ENCODE data around the gene ZNF438. TPM values are rescaled to one million over a fixed set of nuclear protein-coding genes. Genes with fewer than 3 reads are reported as not detected.

Gene ZNF438
- total RNA-seq, 1 experiment from 2014 or later = 2.2 TPM

GRCh38 chr10:30828680-30829079 is 203.0 kb downstream of the ZNF438 start:
- DNase-seq = no peak
- H3K27me3 ChIP-seq = no peaks in the 10 kb centered on the region
- H3K36me3 ChIP-seq = no peaks in the 10 kb centered on the region
- H3K4me3 ChIP-seq = no peak overlapping the region
- H3K4me1 ChIP-seq = peaks cover 44% of the 10 kb centered on the region
- H3K27ac ChIP-seq = no peak overlapping the region
- peaks cover 8% of the 10 kb centered on the region; the same call in 1 of the 2 replicates for H3K9me3 ChIP-seq (replicated peaks)

GRCh38 chr10:30828164-30828563 is 203.5 kb downstream of the ZNF438 start:
- Histone ChIP-seq H3K27me3 (no peaks in the 10 kb centered on the region), H3K4me1 (peaks cover 39% of the 10 kb centered on the region), H3K9me3 (replicated peaks) (peaks cover 8% of the 10 kb centered on the region; the same call in 1 of the 2 replicates), H3K27ac (no peak overlapping the region), H3K36me3 (no peaks in the 10 kb centered on the region), H3K4me3 (no peak overlapping the region)
- DNase-seq = no peak

- Histone ChIP-seq H3K27ac (no peak overlapping the region), H3K4me3 (no peak overlapping the region), H3K36me3 (no peaks in the 10 kb centered on the region), H3K4me1 (peaks cover 33% of the 10 kb centered on the region), H3K9me3 (replicated peaks) (peaks cover 8% of the 10 kb centered on the region; the same call in 1 of the 2 replicates), H3K27me3 (no peaks in the 10 kb centered on the region)
- DNase-seq = peak in 1 of 2 experiments; percentile 48
Measured at GRCh38 chr10:30827531-30828120, 204.0 kb downstream of the ZNF438 start.

- Histone ChIP-seq H3K9me3 (replicated peaks) (0 out of 2 replicates have a peak, but pooled peaks cover under 1% of the 10 kb centered on the region), H3K27me3 (no peaks in the 10 kb centered on the region), H3K4me1 (peaks cover 30% of the 10 kb centered on the region), H3K36me3 (no peaks in the 10 kb centered on the region), H3K4me3 (no peak overlapping the region), H3K27ac (no peak overlapping the region)
- peak in 1 of 2 experiments; percentile 31 for DNase-seq
Measured at GRCh38 chr10:30826679-30827078, 205.0 kb downstream of the ZNF438 start.

GRCh38 chr10:30825495-30825894 is 206.2 kb downstream of the ZNF438 start:
- no peak for DNase-seq

GRCh38 chr10:30825022-30825421 is 206.6 kb downstream of the ZNF438 start:
- Histone ChIP-seq H3K27ac (no peak overlapping the region), H3K4me1 (peaks cover 45% of the 10 kb centered on the region), H3K27me3 (no peaks in the 10 kb centered on the region), H3K36me3 (no peaks in the 10 kb centered on the region), H3K4me3 (no peak overlapping the region), H3K9me3 (replicated peaks) (no peaks in the 10 kb centered on the region)
- no peak for DNase-seq

More at GRCh38 chr10:30825495-30825894, 206.2 kb downstream of the ZNF438 start:
- H3K9me3 ChIP-seq (replicated peaks) = no peaks in the 10 kb centered on the region
- H3K4me1 ChIP-seq = peaks cover 42% of the 10 kb centered on the region
- no peaks in the 10 kb centered on the region for H3K36me3 ChIP-seq
- no peak overlapping the region for H3K4me3 ChIP-seq
- no peak overlapping the region for H3K27ac ChIP-seq
- no peaks in the 10 kb centered on the region for H3K27me3 ChIP-seq

- H3K4me1 ChIP-seq = peaks cover 53% of the 10 kb centered on the region
- H3K36me3 ChIP-seq = no peaks in the 10 kb centered on the region
- no peak overlapping the region for H3K4me3 ChIP-seq
- H3K27me3 ChIP-seq = no peaks in the 10 kb centered on the region
- H3K9me3 ChIP-seq (replicated peaks) = no peaks in the 10 kb centered on the region
- no peak overlapping the region for H3K27ac ChIP-seq
- DNase-seq = no peak
Measured at GRCh38 chr10:30823651-30824050, 208.0 kb downstream of the ZNF438 start.

- no peak for DNase-seq
- peaks cover 56% of the 10 kb centered on the region for H3K4me1 ChIP-seq
- no peaks in the 10 kb centered on the region for H3K36me3 ChIP-seq
- H3K27ac ChIP-seq = no peak overlapping the region
- H3K4me3 ChIP-seq = no peak overlapping the region
- H3K9me3 ChIP-seq (replicated peaks) = no peaks in the 10 kb centered on the region
- H3K27me3 ChIP-seq = no peaks in the 10 kb centered on the region
Measured at GRCh38 chr10:30822693-30823465, 208.8 kb downstream of the ZNF438 start.

- no peak overlapping the region for H3K4me3 ChIP-seq
- H3K9me3 ChIP-seq (replicated peaks) = no peaks in the 10 kb centered on the region
- no peaks in the 10 kb centered on the region for H3K27me3 ChIP-seq
- H3K36me3 ChIP-seq = no peaks in the 10 kb centered on the region
- H3K27ac ChIP-seq = peak overlapping the region; percentile 97
- DNase-seq = no peak
- peaks cover 52% of the 10 kb centered on the region for H3K4me1 ChIP-seq
Measured at GRCh38 chr10:30821994-30822692, 209.5 kb downstream of the ZNF438 start.

GRCh38 chr10:30821261-30821993 is 210.2 kb downstream of the ZNF438 start:
- Histone ChIP-seq H3K9me3 (replicated peaks) (no peaks in the 10 kb centered on the region), H3K36me3 (no peaks in the 10 kb centered on the region), H3K4me3 (no peak overlapping the region), H3K27me3 (no peaks in the 10 kb centered on the region), H3K4me1 (peaks cover 46% of the 10 kb centered on the region), H3K27ac (peak overlapping the region; percentile 97)
- DNase-seq = no peak

- peak overlapping the region; percentile 12 for H3K4me3 ChIP-seq
- H3K9me3 ChIP-seq (replicated peaks) = no peaks in the 10 kb centered on the region
- H3K36me3 ChIP-seq = no peaks in the 10 kb centered on the region
- no peaks in the 10 kb centered on the region for H3K27me3 ChIP-seq
- peak; percentile 63 to 87 for DNase-seq
- peak overlapping the region; percentile 97 for H3K27ac ChIP-seq
- H3K4me1 ChIP-seq = peaks cover 46% of the 10 kb centered on the region
Measured at GRCh38 chr10:30820261-30820991, 211.2 kb downstream of the ZNF438 start.

- Histone ChIP-seq H3K36me3 (no peaks in the 10 kb centered on the region), H3K9me3 (replicated peaks) (no peaks in the 10 kb centered on the region), H3K4me1 (peaks cover 49% of the 10 kb centered on the region), H3K27ac (peak overlapping the region; percentile 97), H3K27me3 (no peaks in the 10 kb centered on the region), H3K4me3 (peak overlapping the region; percentile 12)
- DNase-seq = peak; percentile 51 to 78
Measured at GRCh38 chr10:30819341-30820181, 212.1 kb downstream of the ZNF438 start.

- peak overlapping the region; percentile 97 for H3K27ac ChIP-seq
- no peaks in the 10 kb centered on the region for H3K9me3 ChIP-seq (replicated peaks)
- no peak for DNase-seq
- no peaks in the 10 kb centered on the region for H3K36me3 ChIP-seq
- peaks cover 56% of the 10 kb centered on the region for H3K4me1 ChIP-seq
- no peak overlapping the region for H3K4me3 ChIP-seq
- no peaks in the 10 kb centered on the region for H3K27me3 ChIP-seq
Measured at GRCh38 chr10:30818854-30819253, 212.8 kb downstream of the ZNF438 start.

All from SJCRH30 (cell line).